Transverse colon (tissue), 4 donors: ENCODE results near the gene WDR19.

Source experiments
- EP300 ChIP-seq: sonication (generic); formaldehyde crosslinking; IDR thresholded peaks from one replicate; pipeline ENCODE4 v1.6.1; 2017; ENCODE audit warnings: antibody characterized with exemption, low read depth
- POLR2A ChIP-seq: fragments of 450-650 bp; IDR thresholded peaks from one replicate; pipeline ENCODE4 v1.6.1; 2016; ENCODE audit warnings: antibody characterized with exemption, mild to moderate bottlenecking, moderate library complexity
- POLR2AphosphoS5 ChIP-seq, 3 donors: sonication (generic); formaldehyde crosslinking; IDR thresholded peaks; one replicate each; pipeline ENCODE4 v1.6.1; 2016; ENCODE audit warnings: antibody characterized with exemption in 3 of 3
- TF ChIP-seq, protein P1 (sequence below), 5 experiments: fragments of 200-600 bp in 3 of 5; fragments of 450-650 bp in 2 of 5; sonication (generic) in 3 of 5; IDR thresholded peaks; 1 replicate in 2 of 5; 2 replicates in 3 of 5; pipeline ENCODE4 v1.5.1; 2016 to 2017; ENCODE audit warnings: antibody characterized with exemption in 5 of 5, inconsistent platforms in 3 of 5, mild to moderate bottlenecking in 2 of 5, moderate library complexity in 1 of 5

- TF ChIP-seq, protein P1, sequence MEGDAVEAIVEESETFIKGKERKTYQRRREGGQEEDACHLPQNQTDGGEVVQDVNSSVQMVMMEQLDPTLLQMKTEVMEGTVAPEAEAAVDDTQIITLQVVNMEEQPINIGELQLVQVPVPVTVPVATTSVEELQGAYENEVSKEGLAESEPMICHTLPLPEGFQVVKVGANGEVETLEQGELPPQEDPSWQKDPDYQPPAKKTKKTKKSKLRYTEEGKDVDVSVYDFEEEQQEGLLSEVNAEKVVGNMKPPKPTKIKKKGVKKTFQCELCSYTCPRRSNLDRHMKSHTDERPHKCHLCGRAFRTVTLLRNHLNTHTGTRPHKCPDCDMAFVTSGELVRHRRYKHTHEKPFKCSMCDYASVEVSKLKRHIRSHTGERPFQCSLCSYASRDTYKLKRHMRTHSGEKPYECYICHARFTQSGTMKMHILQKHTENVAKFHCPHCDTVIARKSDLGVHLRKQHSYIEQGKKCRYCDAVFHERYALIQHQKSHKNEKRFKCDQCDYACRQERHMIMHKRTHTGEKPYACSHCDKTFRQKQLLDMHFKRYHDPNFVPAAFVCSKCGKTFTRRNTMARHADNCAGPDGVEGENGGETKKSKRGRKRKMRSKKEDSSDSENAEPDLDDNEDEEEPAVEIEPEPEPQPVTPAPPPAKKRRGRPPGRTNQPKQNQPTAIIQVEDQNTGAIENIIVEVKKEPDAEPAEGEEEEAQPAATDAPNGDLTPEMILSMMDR (IDR thresholded peaks at IDR 0.05) = no peak
- TF ChIP-seq POLR2A (no peak), POLR2AphosphoS5 (IDR thresholded peaks at IDR 0.05) (no peak), EP300 (no peak)
These were observed 28.3 kb upstream of the WDR19 start for GRCh38 chr4:39154009-39154408.
